Natural killer cell (primary cell): ENCODE results near the gene TMEM150C. TPM values are rescaled to one million over a fixed set of nuclear protein-coding genes. Genes with fewer than 3 reads are reported as not detected.

Experiments used
- ATAC-seq, 3 donors: fragments of 150-1000 bp in 2 of 3; fragments of 200-7000 bp in 1 of 3; cut with Tn5 transposase; 1 replicate in 1 of 3; 2 replicates in 2 of 3; pipeline ENCODE4 v1.10.0; 2021; ENCODE audit warnings: mild to moderate bottlenecking in 2 of 3, moderate library complexity in 2 of 3
- DNase-seq, 2 donors: peaks; one replicate each; pipeline versions ENCODE4 v3.0.0 to v3.0.0-alpha.2; 2013 to 2021; ENCODE audit warnings: mixed read lengths in 1 of 2
- H3K27ac ChIP-seq: one replicate; pipeline ENCODE4 v1.5.1; 2013; ENCODE audit warnings: mild to moderate bottlenecking, low read length
- H3K27me3 ChIP-seq: one replicate; pipeline ENCODE4 v1.6.1; 2013; ENCODE audit warnings: low read length; ENCODE audit not compliant: control insufficient read depth, insufficient read depth
- H3K36me3 ChIP-seq: one replicate; pipeline ENCODE4 v1.6.1; 2013; ENCODE audit warnings: low read length; ENCODE audit not compliant: control insufficient read depth, insufficient read depth
- H3K4me1 ChIP-seq: one replicate; pipeline ENCODE4 v1.6.1; 2013; ENCODE audit warnings: low read length; ENCODE audit not compliant: control insufficient read depth, insufficient read depth
- H3K4me3 ChIP-seq: one replicate; pipeline ENCODE4 v1.5.1; 2013; ENCODE audit warnings: low read length
- H3K9me3 ChIP-seq: one replicate; pipeline ENCODE4 v1.6.1; 2013; ENCODE audit warnings: low read length; ENCODE audit not compliant: control insufficient read depth, insufficient read depth
- H3K27ac Mint-ChIP-seq, 2 donors: one replicate each; pipeline ENCODE4 v1.8.0; 2022; ENCODE audit warnings: mild to moderate bottlenecking in 2 of 2, mixed read lengths in 2 of 2, moderate library complexity in 1 of 2
- H3K27me3 Mint-ChIP-seq, 2 donors: one replicate each; pipeline ENCODE4 v1.8.0; 2022; ENCODE audit warnings: low read depth in 2 of 2, mixed read lengths in 2 of 2
- H3K36me3 Mint-ChIP-seq: one replicate; pipeline ENCODE4 v1.8.0; 2022; ENCODE audit warnings: mixed read lengths
- H3K4me1 Mint-ChIP-seq, 2 donors: one replicate each; pipeline ENCODE4 v1.8.0; 2022; ENCODE audit warnings: mixed read lengths in 2 of 2
- H3K4me3 Mint-ChIP-seq: one replicate; pipeline ENCODE4 v1.8.0; 2022; ENCODE audit warnings: mild to moderate bottlenecking, moderate library complexity, mixed read lengths
- H3K9me3 Mint-ChIP-seq, 2 donors: one replicate each; pipeline ENCODE4 v1.8.0; 2022; ENCODE audit warnings: mixed read lengths in 2 of 2
- CTCF ChIP-seq: fragments of 200-600 bp; IDR thresholded peaks from one replicate; pipeline ENCODE4 v1.8.0; 2022; ENCODE audit warnings: antibody characterized with exemption
- whole genome bisulfite sequencing: methylation state at CpG from one replicate; pipeline ENCODE4 v1.1.7; 2013; ENCODE audit warnings: missing lambda C conversion rate; ENCODE audit not compliant: insufficient coverage; 5-methylcytosine and 5-hydroxymethylcytosine counted together
- intact Hi-C: fragments of 100-400 bp; cut with micrococcal nuclease; formaldehyde crosslinking; loops from one replicate; pipeline ENCODE4 v1.14.2; 2022
- total RNA-seq, 4 donors: library from RNA; stranded (reverse); fragments of 120-200 nt in 1 of 4; gene quantifications; one replicate each; pipeline versions ENCODE4 v1.2.3 to v1.2.4, GENCODE V29; 2013 to 2022

The TMEM150C gene
- total RNA-seq, 3 donors from 2014 or later (not counting 1 experiment from before 2014, with no cell fraction given), result not detected

DNA sequence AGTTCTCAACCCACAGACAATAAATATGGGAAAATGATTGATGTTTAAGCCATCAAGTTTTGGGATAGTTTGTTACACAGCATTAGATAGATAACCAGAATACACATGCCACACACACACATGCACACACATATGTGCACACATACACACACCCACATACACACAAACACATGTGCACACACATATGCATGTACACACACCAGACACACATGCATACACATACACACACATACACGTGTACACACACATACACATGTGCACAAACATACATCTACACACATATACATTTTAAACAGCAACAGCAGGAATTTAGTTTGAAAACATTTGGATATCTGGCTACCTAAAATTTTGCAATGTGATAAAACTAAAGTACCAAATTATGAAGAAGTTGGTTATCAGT is 42.7 kb upstream of the TMEM150C start:
- Histone ChIP-seq H3K27ac (no peak overlapping the region), H3K9me3 (no peaks in the 10 kb centered on the region), H3K27me3 (no peaks in the 10 kb centered on the region), H3K36me3 (no peaks in the 10 kb centered on the region), H3K4me3 (no peak overlapping the region), H3K4me1 (no peaks in the 10 kb centered on the region)
- no peaks in the 10 kb centered on the region for H3K9me3 Mint-ChIP-seq
- WGBS, result 100% methylated on average over 1 of the region's 1 CpG
- no peak for TF ChIP-seq CTCF
- DNase-seq (no peak), ATAC-seq (no peak)
- H3K27me3 Mint-ChIP-seq, result no peaks in the 10 kb centered on the region
- H3K4me3 Mint-ChIP-seq, result no peak overlapping the region
- H3K36me3 Mint-ChIP-seq, result no peaks in the 10 kb centered on the region
- no peaks in the 10 kb centered on the region for H3K4me1 Mint-ChIP-seq
- no peak overlapping the region for H3K27ac Mint-ChIP-seq
- intact Hi-C loops, result no loop called here

GRCh38 chr4:82601242-82602015 is 39.6 kb upstream of the TMEM150C start:
- no peak for DNase-seq
- no peaks in the 10 kb centered on the region for H3K9me3 Mint-ChIP-seq
- WGBS, result 91% methylated on average over 6 of the region's 9 CpGs
- no peaks in the 10 kb centered on the region for H3K36me3 ChIP-seq
- no peaks in the 10 kb centered on the region for H3K27me3 Mint-ChIP-seq
- intact Hi-C loops, result no loop called here
- no peaks in the 10 kb centered on the region for H3K4me1 Mint-ChIP-seq
- no peak overlapping the region for H3K27ac ChIP-seq
- no peak overlapping the region for H3K4me3 ChIP-seq
- no peak for TF ChIP-seq CTCF
- H3K27ac Mint-ChIP-seq, result no peak overlapping the region
- no peaks in the 10 kb centered on the region for H3K9me3 ChIP-seq
- no peaks in the 10 kb centered on the region for H3K36me3 Mint-ChIP-seq
- H3K27me3 ChIP-seq, result no peaks in the 10 kb centered on the region
- H3K4me3 Mint-ChIP-seq, result no peak overlapping the region
- no peak for ATAC-seq
- H3K4me1 ChIP-seq, result no peaks in the 10 kb centered on the region

DNA sequence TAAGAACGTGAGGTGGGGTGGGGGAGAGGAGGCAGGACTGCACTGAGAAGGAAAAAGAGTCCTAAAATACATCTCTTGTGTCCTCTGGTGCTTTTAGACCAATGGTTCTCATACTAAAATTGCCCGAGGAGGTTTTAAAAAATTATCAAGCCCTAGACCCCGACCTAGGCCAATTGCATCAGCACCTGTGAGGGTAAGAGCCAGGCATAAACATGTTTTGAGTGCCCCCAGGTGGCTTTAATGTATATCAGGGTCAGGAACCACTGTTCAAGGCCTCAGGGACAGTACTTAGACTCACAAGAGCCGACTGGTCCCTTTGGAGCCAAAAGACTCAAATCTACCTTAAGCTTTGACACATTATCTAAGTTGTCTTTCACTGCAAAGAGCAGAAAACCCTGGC is 37.5 kb upstream of the TMEM150C start:
- no peak for ATAC-seq
- Mint-ChIP-seq H3K27ac (no peak overlapping the region), H3K4me3 (no peak overlapping the region), H3K4me1 (no peaks in the 10 kb centered on the region), H3K9me3 (no peaks in the 10 kb centered on the region), H3K36me3 (no peaks in the 10 kb centered on the region), H3K27me3 (no peaks in the 10 kb centered on the region)
- no peak overlapping the region for H3K27ac ChIP-seq
- no peak for DNase-seq
- no peaks in the 10 kb centered on the region for H3K27me3 ChIP-seq
- H3K4me1 ChIP-seq, result no peaks in the 10 kb centered on the region
- WGBS, result 84% methylated on average over 4 of the region's 4 CpGs
- intact Hi-C loops, result no loop called here
- H3K9me3 ChIP-seq, result no peaks in the 10 kb centered on the region
- no peak overlapping the region for H3K4me3 ChIP-seq
- no peak for TF ChIP-seq CTCF
- H3K36me3 ChIP-seq, result no peaks in the 10 kb centered on the region

- H3K4me1 ChIP-seq, result no peaks in the 10 kb centered on the region
- no peak overlapping the region for H3K27ac ChIP-seq
- H3K4me1 Mint-ChIP-seq, result no peaks in the 10 kb centered on the region
- no peaks in the 10 kb centered on the region for H3K36me3 ChIP-seq
- no peak overlapping the region for H3K27ac Mint-ChIP-seq
- H3K27me3 Mint-ChIP-seq, result peaks cover 9 to 11% of the 10 kb centered on the region in 2 donors
- H3K4me3 ChIP-seq, result no peak overlapping the region
- TF ChIP-seq CTCF, result no peak
- no peaks in the 10 kb centered on the region for H3K27me3 ChIP-seq
- 82% methylated on average over 3 of the region's 4 CpGs for WGBS
- no peaks in the 10 kb centered on the region for H3K36me3 Mint-ChIP-seq
- H3K9me3 Mint-ChIP-seq, result no peaks in the 10 kb centered on the region
- ATAC-seq (no peak), DNase-seq (no peak)
- intact Hi-C loops, result no loop called here
- no peaks in the 10 kb centered on the region for H3K9me3 ChIP-seq
- no peak overlapping the region for H3K4me3 Mint-ChIP-seq
Measured at GRCh38 chr4:82594456-82594855, 32.7 kb upstream of the TMEM150C start.
